Cardiac muscle cell (in vitro differentiated cells and primary cell): Measurements from ENCODE around the gene SCGB2A2. TPM values are rescaled to one million over a fixed set of nuclear protein-coding genes. Genes with fewer than 3 reads are reported as not detected.

Source experiments
- DNase-seq, 2 donors: peaks; one replicate each; pipeline versions ENCODE4 v3.0.0 to v3.0.0-alpha.2; 2010 to 2017; ENCODE audit warnings: low read depth in 1 of 2, low spot score in 1 of 2
- H3K27ac ChIP-seq: fragments of 200-600 bp; sonication (generic); 2 replicates; pipeline ENCODE4 v1.5.1; 2016
- H3K27me3 ChIP-seq: fragments of 200-600 bp; sonication (generic); 2 replicates; pipeline ENCODE4 v1.6.0; 2016; ENCODE audit warnings: control low read depth
- H3K36me3 ChIP-seq: fragments of 200-600 bp; sonication (generic); 2 replicates; pipeline ENCODE4 v1.5.1; 2016; ENCODE audit warnings: control low read depth
- H3K4me1 ChIP-seq: fragments of 200-600 bp; sonication (generic); 2 replicates; pipeline ENCODE4 v1.8.1; 2017; ENCODE audit warnings: low read depth, mild to moderate bottlenecking, mixed run types
- H3K4me3 ChIP-seq: fragments of 200-600 bp; sonication (generic); 2 replicates; pipeline ENCODE4 v1.5.1; 2016; ENCODE audit warnings: mild to moderate bottlenecking
- H3K9me3 ChIP-seq: fragments of 200-600 bp; sonication (generic); 2 replicates; pipeline ENCODE4 v1.5.1; 2017; ENCODE audit warnings: low read depth, mild to moderate bottlenecking, control low read depth
- CTCF ChIP-seq: IDR thresholded peaks from 2 replicates; pipeline ENCODE4 v1.5.1; 2012; ENCODE audit warnings: low read depth, mild to moderate bottlenecking, low read length
- polyA plus RNA-seq: library from polyadenylated mRNA; unstranded; fragments of >200 nt; fragmentation: Nextera tagmentation; extraction: Ambion mirVana; gene quantifications from 2 replicates; pipeline ENCODE4 v1.2.1, GENCODE V29; 2016
- total RNA-seq: library from RNA; depleted of rRNA; stranded (reverse); fragments of >200 nt; gene quantifications from 2 replicates; pipeline ENCODE4 v1.2.3, GENCODE V29; 2016

SCGB2A2 gene
- total and polyA plus RNA-seq, 2 experiments from 2014 or later, result not detected

GRCh38 chr11:62237499-62237898 is 32.5 kb upstream of the SCGB2A2 start:
- H3K4me3 ChIP-seq, result no peak overlapping the region
- no peaks in the 10 kb centered on the region for H3K4me1 ChIP-seq
- H3K27me3 ChIP-seq, result no peaks in the 10 kb centered on the region
- H3K36me3 ChIP-seq, result no peaks in the 10 kb centered on the region
- DNase-seq, result no peak
- no peak overlapping the region for H3K27ac ChIP-seq
- no peaks in the 10 kb centered on the region for H3K9me3 ChIP-seq
- TF ChIP-seq CTCF, result no peak

- Histone ChIP-seq H3K4me3 (no peak overlapping the region), H3K36me3 (no peaks in the 10 kb centered on the region), H3K27ac (no peak overlapping the region), H3K4me1 (no peaks in the 10 kb centered on the region), H3K9me3 (no peaks in the 10 kb centered on the region), H3K27me3 (no peaks in the 10 kb centered on the region)
- no peak for TF ChIP-seq CTCF
- no peak for DNase-seq
Measured at GRCh38 chr11:62238151-62238550, 31.8 kb upstream of the SCGB2A2 start.

- no peak for DNase-seq
- Histone ChIP-seq H3K4me1 (no peaks in the 10 kb centered on the region), H3K27ac (no peak overlapping the region), H3K4me3 (no peak overlapping the region), H3K27me3 (no peaks in the 10 kb centered on the region), H3K36me3 (no peaks in the 10 kb centered on the region), H3K9me3 (no peaks in the 10 kb centered on the region)
- TF ChIP-seq CTCF, result no peak
Measured at GRCh38 chr11:62241095-62241494, 28.9 kb upstream of the SCGB2A2 start.

GRCh38 chr11:62242021-62242420 is 27.9 kb upstream of the SCGB2A2 start, which contains the start of gene SCGB1D2:
Gene SCGB1D2, plus strand, starts transcription at chr11:62242239. Its CDS starts 69 bp downstream, at chr11:62242308.
- H3K9me3 ChIP-seq, result no peaks in the 10 kb centered on the region
- no peaks in the 10 kb centered on the region for H3K4me1 ChIP-seq
- no peak within 1 kb of the TSS for H3K27ac ChIP-seq
- no peaks in the 10 kb centered on the region for H3K27me3 ChIP-seq
- TF ChIP-seq CTCF, result no peak
- H3K36me3 ChIP-seq, result no peaks in the 10 kb centered on the region
- H3K4me3 ChIP-seq, result no peak within 1 kb of the TSS
- DNase-seq, result no peak

- no peaks in the 10 kb centered on the region for H3K27me3 ChIP-seq
- peak; percentile 43 for TF ChIP-seq CTCF
- peak; percentile 54 to 71 for DNase-seq
- no peak overlapping the region for H3K4me3 ChIP-seq
- H3K4me1 ChIP-seq, result no peaks in the 10 kb centered on the region
- H3K9me3 ChIP-seq, result no peaks in the 10 kb centered on the region
- no peak overlapping the region for H3K27ac ChIP-seq
- H3K36me3 ChIP-seq, result no peaks in the 10 kb centered on the region
Measured at GRCh38 chr11:62245271-62245753, 24.6 kb upstream of the SCGB2A2 start.

GRCh38 chr11:62251698-62252097 is 18.3 kb upstream of the SCGB2A2 start:
- no peak for TF ChIP-seq CTCF
- Histone ChIP-seq H3K27ac (no peak overlapping the region), H3K9me3 (no peaks in the 10 kb centered on the region), H3K36me3 (no peaks in the 10 kb centered on the region), H3K4me3 (no peak overlapping the region), H3K4me1 (no peaks in the 10 kb centered on the region), H3K27me3 (no peaks in the 10 kb centered on the region)
- no peak for DNase-seq
